ENCODE measurements around the gene ISCU.
"Not testable (repeated sequence)": the region's sequence is repeated elsewhere in the genome, so short reads cannot be mapped to it uniquely, and the experiment has no call there.

Gene ISCU

DNA sequence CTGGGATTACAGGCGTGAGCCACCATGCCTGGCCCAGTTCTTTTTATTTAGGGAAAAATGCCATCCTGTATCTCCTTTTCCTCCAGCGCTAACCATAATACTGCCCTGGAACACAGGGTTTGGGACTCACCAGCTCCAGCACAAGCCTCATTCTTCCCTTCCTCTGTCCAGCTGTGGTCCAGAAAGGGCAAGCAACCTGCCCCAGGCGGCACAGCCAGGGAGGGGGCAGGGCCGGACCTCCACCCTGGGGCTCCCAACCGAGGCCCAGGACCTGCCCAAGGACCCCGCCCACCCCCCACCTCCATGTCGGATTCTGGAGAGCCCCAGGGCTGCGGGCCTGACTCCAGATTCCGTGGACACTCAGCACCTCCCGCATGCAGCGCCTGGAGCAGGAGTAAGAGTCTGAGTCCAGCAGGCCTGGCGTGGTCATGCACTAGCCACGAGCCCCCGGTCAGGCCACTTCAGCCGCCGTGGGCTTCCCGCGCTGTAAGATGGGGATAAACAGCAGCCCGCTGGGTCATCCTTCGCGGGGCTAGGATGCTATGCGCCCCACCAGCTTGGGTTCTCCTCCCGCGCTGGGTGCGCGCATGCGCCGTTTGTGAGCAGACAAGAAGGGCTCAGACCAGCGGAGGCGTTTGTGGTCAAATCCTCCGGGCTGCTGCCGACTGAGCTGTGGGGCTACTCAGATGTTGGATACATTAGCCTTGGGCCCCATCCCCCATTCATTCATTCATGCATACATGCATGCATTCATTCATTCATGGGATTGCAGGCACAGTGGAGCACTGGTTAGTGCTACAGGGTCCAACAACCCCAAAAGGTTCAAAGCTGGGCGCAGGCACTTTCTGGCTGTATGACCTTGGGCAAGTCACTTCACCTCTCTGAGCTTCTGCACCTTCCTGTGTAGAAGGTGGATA lies 19.2 kb downstream of the ISCU start:
- H3K9me3 ChIP-seq (ENCODE audit: low read length) = peaks cover 2% of the 10 kb centered on the region
- no peaks in the 10 kb centered on the region for H3K4me1 ChIP-seq (ENCODE audit: insufficient read depth, low read length)
- H3K4me3 ChIP-seq (ENCODE audit: low read length) = no peak overlapping the region
- no peak overlapping the region for H2AFZ ChIP-seq (ENCODE audit: low read depth, low read length)
- no peaks in the 10 kb centered on the region for H3K27me3 ChIP-seq (ENCODE audit: insufficient read depth, low read length)
- no peaks in the 10 kb centered on the region for H3K36me3 ChIP-seq (ENCODE audit: insufficient read depth, low read length)

DNA sequence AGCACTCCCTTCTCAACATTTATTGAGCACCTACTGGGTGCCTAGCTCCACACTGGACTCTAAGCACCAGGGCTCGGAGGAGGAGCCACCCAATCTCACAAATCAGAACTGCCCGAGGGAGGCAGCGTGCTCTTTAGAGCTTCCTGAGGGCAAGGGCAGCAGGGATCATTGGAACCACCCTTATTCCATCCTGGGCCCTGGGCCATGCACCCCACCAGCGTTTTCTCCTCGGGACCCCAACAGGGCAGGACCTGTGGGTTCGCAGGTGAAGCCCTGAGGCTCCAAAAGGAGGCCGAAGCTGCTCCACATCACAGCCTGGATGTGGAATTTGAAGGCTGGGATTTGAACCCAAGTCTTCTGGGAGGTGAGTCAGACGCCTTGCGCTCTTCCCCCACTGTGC lies 20.1 kb downstream of the ISCU start:
- Histone ChIP-seq H2AFZ (ENCODE audit: low read depth, low read length) (no peak overlapping the region), H3K36me3 (ENCODE audit: insufficient read depth, low read length) (no peaks in the 10 kb centered on the region), H3K4me1 (ENCODE audit: insufficient read depth, low read length) (no peaks in the 10 kb centered on the region)

DNA sequence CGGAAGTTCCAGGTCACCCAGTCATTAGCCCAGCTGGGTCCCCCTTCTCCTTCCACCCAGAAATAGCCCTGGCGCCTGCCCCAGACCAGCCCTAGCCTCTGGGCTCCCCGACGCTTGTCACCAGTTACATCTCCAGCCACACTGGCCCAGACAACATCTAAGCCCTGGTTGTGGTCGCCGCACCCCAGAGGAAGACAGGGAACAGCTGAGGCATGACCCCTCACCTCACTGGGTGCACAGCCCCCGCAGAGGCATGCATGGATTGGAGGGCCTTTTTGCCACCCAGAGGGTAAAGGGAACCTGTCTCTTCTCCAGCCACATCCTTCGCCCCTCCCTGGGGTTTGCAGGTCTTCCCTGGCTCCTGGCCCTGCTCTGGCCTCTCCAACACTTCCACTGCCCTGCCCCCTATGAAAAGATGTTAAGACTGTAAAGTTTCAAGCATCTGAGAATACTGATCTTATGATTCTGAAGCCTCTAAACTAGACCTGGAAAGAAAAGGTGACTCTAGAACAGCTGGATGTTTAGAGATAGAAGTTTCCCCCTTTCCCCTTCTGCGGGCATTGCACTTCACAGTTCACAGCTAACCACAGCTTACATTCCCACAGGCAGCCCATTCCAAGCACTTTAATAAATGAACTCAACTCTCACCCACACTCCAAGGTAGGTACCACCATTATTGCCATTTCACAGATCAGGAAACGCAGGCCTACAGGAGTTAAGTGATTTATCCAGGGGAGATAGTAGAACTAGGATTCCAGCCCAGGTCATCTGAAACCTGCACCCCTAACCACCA lies 20.8 kb downstream of the ISCU start:
- Histone ChIP-seq H3K4me3 (ENCODE audit: low read length) (no peak overlapping the region), H3K27me3 (ENCODE audit: insufficient read depth, low read length) (no peaks in the 10 kb centered on the region), H2AFZ (ENCODE audit: low read depth, low read length) (no peak overlapping the region), H3K9me3 (ENCODE audit: low read length) (peaks cover 2% of the 10 kb centered on the region), H3K36me3 (ENCODE audit: insufficient read depth, low read length) (no peaks in the 10 kb centered on the region), H3K4me1 (ENCODE audit: insufficient read depth, low read length) (no peaks in the 10 kb centered on the region)

More for the DNA sequence above, 20.1 kb downstream of the ISCU start:
- H3K4me3 ChIP-seq (ENCODE audit: low read length) = no peak overlapping the region
- H3K9me3 ChIP-seq (ENCODE audit: low read length) = peaks cover 2% of the 10 kb centered on the region
- H3K27me3 ChIP-seq (ENCODE audit: insufficient read depth, low read length) = no peaks in the 10 kb centered on the region

DNA sequence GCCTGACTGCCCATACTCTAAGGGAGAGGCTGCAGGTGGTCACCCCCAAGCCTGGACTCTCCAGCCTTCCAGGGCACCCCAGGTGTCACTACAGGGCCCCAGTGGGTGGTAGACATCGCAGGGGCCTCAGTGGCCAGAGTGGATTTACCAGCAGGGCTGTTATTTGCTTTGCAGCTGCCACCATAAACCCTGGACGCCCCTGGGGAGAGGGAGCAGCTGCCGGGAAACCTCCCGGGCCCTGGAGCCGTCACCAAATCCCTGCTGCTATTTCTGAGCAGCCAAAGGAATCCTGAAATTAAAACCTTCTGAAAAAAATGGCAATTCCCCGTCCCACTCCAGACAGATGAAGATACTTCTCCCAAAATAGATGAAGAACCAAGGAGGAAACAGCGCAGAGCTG lies 21.6 kb downstream of the ISCU start:
- H3K27me3 ChIP-seq (ENCODE audit: insufficient read depth, low read length) = no peaks in the 10 kb centered on the region
- no peak overlapping the region for H3K4me3 ChIP-seq (ENCODE audit: low read length)
- H2AFZ ChIP-seq (ENCODE audit: low read depth, low read length) = no peak overlapping the region
- H3K36me3 ChIP-seq (ENCODE audit: insufficient read depth, low read length) = no peaks in the 10 kb centered on the region
- H3K4me1 ChIP-seq (ENCODE audit: insufficient read depth, low read length) = peaks cover 3% of the 10 kb centered on the region
- no peaks in the 10 kb centered on the region for H3K9me3 ChIP-seq (ENCODE audit: low read length)

DNA sequence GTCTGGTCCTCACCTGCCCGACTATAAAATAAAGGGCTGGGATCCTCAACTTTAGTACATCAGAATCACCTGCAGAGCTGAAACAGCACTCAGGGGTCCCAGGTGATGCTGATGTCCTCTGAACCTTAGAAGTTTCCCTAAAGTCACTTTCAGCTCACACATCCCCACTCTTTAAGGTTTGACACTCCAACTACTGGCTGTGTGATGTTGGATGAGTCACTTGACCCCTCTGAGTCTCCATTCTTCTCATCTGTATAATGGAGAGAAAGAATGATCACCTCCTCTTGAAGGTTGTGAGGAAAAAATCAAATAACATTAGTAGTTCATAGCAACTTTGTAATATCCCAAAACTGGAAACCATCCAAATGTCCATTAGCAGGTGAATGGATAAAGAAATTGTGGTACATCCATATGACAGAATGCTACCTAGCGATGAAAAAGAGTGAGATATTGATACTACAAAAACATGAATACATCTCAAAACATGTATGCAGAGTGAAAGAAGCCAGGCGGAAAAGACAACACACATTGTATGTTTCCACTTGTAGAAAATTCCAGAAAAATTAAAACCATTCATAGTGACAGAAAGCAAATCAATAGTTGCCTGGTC lies 22.2 kb downstream of the ISCU start:
- no peak overlapping the region for H2AFZ ChIP-seq (ENCODE audit: low read depth, low read length)
- peaks cover 7% of the 10 kb centered on the region for H3K4me1 ChIP-seq (ENCODE audit: insufficient read depth, low read length)
- no peak overlapping the region for H3K4me3 ChIP-seq (ENCODE audit: low read length)
- no peaks in the 10 kb centered on the region for H3K36me3 ChIP-seq (ENCODE audit: insufficient read depth, low read length)
- H3K9me3 ChIP-seq (ENCODE audit: low read length) = no peaks in the 10 kb centered on the region
- no peaks in the 10 kb centered on the region for H3K27me3 ChIP-seq (ENCODE audit: insufficient read depth, low read length)

DNA sequence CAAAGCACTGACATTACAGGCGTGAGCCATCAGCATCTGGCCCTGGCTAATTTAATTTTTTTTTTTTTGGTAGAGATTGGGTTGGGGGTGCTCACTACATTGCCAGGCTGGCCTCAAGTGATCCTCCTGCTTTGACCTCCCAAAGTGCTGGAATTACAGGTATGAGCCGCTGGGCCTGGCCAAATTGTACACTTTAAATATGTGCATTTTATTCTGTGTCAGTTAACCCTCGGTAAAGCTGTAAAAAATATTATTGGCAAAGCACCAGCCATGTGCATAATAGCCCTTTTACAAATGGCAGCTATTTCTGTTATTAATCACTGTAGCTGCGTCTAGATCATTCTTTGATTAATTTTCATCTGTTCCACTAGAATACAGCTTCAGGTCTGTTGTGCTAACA lies 23.5 kb downstream of the ISCU start:
- Histone ChIP-seq H3K9me3 (ENCODE audit: low read length) (no peaks in the 10 kb centered on the region), H3K27me3 (ENCODE audit: insufficient read depth, low read length) (no peaks in the 10 kb centered on the region), H2AFZ (ENCODE audit: low read depth, low read length) (no peak overlapping the region), H3K36me3 (ENCODE audit: insufficient read depth, low read length) (no peaks in the 10 kb centered on the region), H3K4me3 (ENCODE audit: low read length) (no peak overlapping the region), H3K4me1 (ENCODE audit: insufficient read depth, low read length) (peaks cover 7% of the 10 kb centered on the region)

DNA sequence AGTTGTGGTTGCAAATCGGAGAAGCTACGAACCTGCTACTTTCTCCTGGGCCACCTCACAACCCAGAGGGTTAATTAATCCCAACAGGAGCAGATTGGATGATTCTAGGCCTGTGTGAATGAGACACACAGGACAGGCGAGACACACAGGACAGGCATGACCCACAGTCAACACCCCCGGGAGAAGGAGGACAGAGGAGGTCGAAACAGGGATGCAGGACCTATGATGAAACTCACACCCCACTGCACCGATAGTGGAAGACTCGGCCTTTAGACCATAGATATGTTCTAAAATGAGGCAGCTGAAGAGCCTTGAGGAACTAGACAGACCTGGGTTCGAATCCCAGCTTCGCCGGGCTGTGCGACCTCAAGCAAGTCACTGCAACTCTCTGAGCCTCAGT lies 23.9 kb downstream of the ISCU start:
- Histone ChIP-seq H3K4me1 (ENCODE audit: insufficient read depth, low read length) (peaks cover 7% of the 10 kb centered on the region), H3K4me3 (ENCODE audit: low read length) (no peak overlapping the region), H3K9me3 (ENCODE audit: low read length) (no peaks in the 10 kb centered on the region), H3K36me3 (ENCODE audit: insufficient read depth, low read length) (no peaks in the 10 kb centered on the region), H2AFZ (ENCODE audit: low read depth, low read length) (no peak overlapping the region), H3K27me3 (ENCODE audit: insufficient read depth, low read length) (no peaks in the 10 kb centered on the region)

DNA sequence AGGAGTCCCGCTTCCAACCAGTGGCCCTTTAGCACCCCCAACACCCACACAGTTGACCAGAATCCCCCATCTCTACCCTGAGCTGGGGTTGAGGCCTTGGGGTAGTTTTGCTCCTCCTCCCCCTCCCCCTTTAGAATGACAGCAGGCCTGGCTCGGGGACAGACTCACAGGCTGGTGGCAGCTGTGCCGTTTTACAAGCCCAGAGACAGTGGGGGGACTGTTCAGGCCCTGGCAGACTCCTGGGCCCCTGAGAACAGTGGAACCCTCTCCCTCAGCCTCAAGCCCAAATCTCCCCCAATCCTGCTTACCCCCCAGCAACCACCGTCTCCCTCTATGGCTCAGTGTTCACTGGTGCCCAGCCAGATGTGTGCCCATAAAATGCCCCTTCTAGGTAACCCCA lies 25.4 kb downstream of the ISCU start:
- Histone ChIP-seq H2AFZ (ENCODE audit: low read depth, low read length) (no peak overlapping the region), H3K9me3 (ENCODE audit: low read length) (no peaks in the 10 kb centered on the region), H3K4me1 (ENCODE audit: insufficient read depth, low read length) (peaks cover 7% of the 10 kb centered on the region), H3K4me3 (ENCODE audit: low read length) (no peak overlapping the region), H3K36me3 (ENCODE audit: insufficient read depth, low read length) (no peaks in the 10 kb centered on the region), H3K27me3 (ENCODE audit: insufficient read depth, low read length) (no peaks in the 10 kb centered on the region)

DNA sequence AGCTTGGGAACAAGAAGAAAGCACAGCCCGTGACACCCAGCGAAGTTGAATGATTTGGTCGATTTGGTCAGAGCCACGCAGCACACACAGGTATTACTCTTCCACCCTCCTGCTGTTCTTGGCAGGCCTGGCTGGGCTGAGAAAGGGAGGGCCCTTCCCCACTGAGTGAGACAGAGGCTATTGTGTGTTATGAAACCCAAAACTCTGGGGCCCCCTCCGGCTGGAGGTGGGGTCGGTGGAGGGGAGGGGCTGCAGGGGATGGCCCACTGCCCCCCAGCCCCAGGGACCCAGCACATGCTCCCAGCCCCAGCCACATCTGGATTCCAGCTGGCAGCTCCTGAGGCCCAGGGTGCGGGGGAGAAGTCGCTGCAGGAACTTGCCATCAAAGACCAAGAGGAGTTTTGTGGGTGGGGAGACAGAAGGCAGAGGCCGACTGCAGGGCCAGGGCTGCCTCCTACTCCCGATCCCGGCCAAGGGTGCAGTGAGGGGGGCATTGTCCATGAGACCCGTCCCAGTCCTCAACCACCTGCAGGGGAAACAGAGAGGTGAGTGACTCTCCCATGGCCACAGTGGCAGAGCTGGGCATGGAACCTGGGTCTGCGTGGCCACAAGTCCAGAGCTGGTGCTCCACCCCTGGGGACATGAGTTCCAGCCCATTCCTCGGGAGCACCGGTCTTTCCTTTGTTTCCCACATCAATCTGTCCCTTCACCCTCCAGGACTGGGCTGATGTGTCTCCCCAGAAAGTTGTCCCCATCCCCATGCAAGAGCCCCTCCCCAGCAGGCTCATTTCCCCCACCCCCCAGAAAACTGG lies 26.8 kb downstream of the ISCU start:
- Histone ChIP-seq H3K9me3 (ENCODE audit: low read length) (no peaks in the 10 kb centered on the region), H3K4me1 (ENCODE audit: insufficient read depth, low read length) (peaks cover 7% of the 10 kb centered on the region), H3K27me3 (ENCODE audit: insufficient read depth, low read length) (no peaks in the 10 kb centered on the region), H2AFZ (ENCODE audit: low read depth, low read length) (no peak overlapping the region), H3K36me3 (ENCODE audit: insufficient read depth, low read length) (no peaks in the 10 kb centered on the region), H3K4me3 (ENCODE audit: low read length) (no peak overlapping the region)

DNA sequence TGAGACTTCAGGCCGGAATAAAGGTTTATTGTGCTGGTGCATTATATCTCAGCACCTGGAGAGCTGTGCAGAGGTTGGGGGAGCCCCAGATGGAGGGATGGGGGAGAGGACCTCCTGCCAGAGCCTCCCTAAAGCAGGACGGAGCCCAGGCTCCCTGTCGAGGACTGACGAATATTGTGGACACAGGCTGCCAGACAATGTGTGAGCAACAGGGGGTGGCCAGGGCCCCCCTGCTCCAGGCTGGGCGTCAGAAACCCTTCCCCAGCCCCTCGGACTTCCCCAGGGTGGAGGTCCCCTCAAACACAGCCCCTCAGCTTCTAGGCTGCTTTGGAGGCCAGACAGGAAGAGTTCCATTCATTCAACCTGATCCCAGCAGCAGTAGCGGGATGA lies 27.4 kb downstream of the ISCU start:
- H3K27me3 ChIP-seq (ENCODE audit: insufficient read depth, low read length) = no peaks in the 10 kb centered on the region
- H3K4me3 ChIP-seq (ENCODE audit: low read length) = no peak overlapping the region
- no peaks in the 10 kb centered on the region for H3K9me3 ChIP-seq (ENCODE audit: low read length)
- peaks cover 7% of the 10 kb centered on the region for H3K4me1 ChIP-seq (ENCODE audit: insufficient read depth, low read length)
- no peaks in the 10 kb centered on the region for H3K36me3 ChIP-seq (ENCODE audit: insufficient read depth, low read length)
- no peak overlapping the region for H2AFZ ChIP-seq (ENCODE audit: low read depth, low read length)

DNA sequence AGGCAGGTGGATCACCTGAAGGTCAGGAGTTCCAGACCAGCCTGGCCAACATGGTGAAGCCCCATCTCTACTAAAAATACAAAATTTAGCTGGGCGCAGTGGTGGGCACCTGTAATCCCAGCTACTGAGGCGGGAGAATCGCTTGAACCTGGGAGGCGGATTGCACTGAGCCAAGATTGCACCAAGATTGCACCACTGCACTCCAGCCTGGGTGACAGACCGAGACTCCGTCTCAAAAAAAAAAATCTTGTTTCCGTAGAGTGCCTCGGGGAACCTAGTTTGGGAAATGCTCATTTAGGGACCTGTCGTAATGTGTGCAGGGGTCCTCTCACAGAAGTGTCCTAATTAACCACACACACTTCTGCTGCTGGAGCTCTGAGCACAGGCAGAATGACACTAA lies 28.1 kb downstream of the ISCU start:
- H3K4me1 ChIP-seq (ENCODE audit: insufficient read depth, low read length) = not testable (repeated sequence)

DNA sequence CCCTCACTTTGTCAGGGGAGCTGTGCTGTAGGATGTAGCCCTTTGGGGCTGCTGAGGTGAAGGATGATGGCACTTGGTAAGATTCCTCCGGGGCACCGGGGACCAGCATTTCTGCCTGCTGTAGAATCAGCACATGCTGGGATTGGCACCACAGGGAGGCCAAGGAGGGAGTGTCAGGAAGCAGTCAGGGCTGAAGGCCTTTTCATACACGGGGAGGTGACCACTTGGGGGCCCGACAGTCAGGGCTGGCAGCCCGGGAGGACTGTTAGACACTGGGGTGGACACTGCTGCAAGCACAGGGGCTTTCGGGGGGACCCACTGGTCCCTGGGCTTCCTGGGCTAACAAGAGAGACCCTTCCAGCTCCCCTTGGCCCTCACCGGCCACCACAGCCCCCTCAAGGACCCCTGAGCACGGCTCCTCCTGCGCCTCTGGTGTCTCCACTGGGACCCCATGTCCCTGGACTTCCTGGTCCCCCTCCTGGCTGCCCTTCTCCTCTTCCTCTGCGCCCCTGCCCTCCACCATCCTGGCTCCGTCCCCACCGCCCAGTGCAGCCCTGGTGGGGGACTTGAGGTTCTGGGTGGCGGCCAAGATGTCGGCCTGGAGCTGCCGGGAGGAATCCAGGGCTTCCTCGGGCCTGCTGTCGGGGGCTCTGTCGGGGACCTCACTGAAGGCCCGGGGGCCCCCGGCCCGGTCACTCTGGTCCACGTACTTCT lies 29.0 kb downstream of the ISCU start:
- Histone ChIP-seq H2AFZ (ENCODE audit: low read depth, low read length) (no peak overlapping the region), H3K4me1 (ENCODE audit: insufficient read depth, low read length) (peaks cover 7% of the 10 kb centered on the region), H3K4me3 (ENCODE audit: low read length) (no peak overlapping the region), H3K9me3 (ENCODE audit: low read length) (no peaks in the 10 kb centered on the region), H3K36me3 (ENCODE audit: insufficient read depth, low read length) (no peaks in the 10 kb centered on the region), H3K27me3 (ENCODE audit: insufficient read depth, low read length) (no peaks in the 10 kb centered on the region)

More for the DNA sequence above, 28.1 kb downstream of the ISCU start:
- H2AFZ ChIP-seq (ENCODE audit: low read depth, low read length); H3K9me3 ChIP-seq (ENCODE audit: low read length); H3K27me3 ChIP-seq (ENCODE audit: insufficient read depth, low read length); H3K36me3 ChIP-seq (ENCODE audit: insufficient read depth, low read length); H3K4me3 ChIP-seq (ENCODE audit: low read length): not testable (repeated sequence)
